HG02970 (cell line): ENCODE results near the gene IL12RB1.

Experiments used
- ATAC-seq: cut with Tn5 transposase; IDR thresholded peaks from one replicate; pipeline ENCODE4 v1.9.1; 2021; ENCODE audit warnings: mild to moderate bottlenecking, moderate library complexity, moderate number of reproducible peaks; ENCODE audit not compliant: unreplicated experiment, low FRiP score

Gene IL12RB1

DNA sequence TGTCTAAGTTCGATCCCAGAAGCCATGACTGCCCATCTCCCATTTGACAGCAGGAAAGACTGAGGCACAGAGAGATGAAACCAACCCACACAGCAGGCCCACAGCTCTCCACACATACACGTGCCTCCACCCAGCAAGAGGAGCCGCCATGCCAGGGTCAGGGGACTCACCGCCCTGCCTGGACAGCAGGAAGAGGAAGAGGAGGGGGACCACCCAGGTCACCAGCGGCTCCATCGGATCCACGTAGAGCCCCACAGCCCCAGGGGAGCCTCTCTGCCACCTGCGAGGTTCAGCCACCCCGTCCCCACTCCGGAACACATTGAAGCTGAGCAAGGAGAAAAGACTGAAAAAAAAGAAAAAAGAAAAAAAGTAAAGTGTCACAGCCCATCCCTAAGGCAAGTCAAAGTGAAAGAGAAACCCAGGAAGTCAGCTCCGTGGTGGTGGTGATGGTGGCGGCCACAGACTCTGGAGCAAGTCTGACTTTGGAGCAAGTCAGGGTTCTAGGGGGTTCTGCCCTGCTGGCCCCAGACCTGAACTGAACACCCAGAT, at the start of gene IL12RB1:
IL12RB1 (minus strand) TSS at position 345 of the 549 bp plus-strand sequence; CDS start at position 234, 111 bp downstream.
- no peak for ATAC-seq

DNA sequence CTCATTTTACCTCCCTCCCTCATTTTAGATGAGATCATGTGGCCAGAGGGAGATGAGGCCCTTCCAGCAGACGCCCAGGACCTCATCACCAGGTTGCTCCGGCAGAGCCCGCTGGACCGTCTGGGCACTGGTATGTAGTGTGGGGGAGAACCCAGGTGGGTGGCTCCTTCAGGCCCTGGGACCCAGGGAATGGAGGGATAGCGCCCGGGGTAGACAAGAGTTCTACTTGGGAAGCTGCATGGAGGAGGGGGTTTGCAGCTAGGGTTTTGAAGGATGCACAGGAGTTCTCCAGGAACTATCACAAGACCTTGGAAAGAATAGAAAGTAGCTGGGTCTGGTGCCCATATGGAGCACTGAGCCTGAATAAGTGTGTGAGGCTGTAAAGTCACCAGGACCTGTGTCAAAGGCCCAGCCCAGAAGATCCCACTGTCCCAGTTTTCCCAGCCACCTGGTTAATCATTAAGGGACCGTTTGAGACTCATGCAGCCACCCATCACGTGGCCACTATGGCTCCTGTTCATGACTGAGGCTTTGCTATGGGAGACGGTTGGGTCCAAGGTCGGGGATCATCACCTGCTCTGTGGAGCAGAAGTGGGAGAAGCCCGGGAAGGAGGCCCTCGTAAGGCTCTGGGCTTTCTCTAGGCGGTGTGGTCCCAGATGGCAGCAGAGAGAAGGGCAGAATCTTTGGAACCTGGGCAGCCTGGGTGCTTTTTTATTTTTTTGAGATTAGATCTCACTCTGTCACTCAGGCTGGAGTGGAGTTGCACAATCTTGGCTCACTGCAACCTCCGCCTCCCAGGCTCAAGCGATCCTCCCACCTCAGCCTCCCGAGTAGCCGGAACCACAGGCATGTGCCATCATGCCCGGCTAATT, 49.2 kb upstream of the IL12RB1 start:
- no peak for ATAC-seq

GRCh38 chr19:18131841-18132596, 45.3 kb upstream of the IL12RB1 start:
- no peak for ATAC-seq

GRCh38 chr19:18130523-18131242, 43.9 kb upstream of the IL12RB1 start:
- no peak for ATAC-seq

DNA sequence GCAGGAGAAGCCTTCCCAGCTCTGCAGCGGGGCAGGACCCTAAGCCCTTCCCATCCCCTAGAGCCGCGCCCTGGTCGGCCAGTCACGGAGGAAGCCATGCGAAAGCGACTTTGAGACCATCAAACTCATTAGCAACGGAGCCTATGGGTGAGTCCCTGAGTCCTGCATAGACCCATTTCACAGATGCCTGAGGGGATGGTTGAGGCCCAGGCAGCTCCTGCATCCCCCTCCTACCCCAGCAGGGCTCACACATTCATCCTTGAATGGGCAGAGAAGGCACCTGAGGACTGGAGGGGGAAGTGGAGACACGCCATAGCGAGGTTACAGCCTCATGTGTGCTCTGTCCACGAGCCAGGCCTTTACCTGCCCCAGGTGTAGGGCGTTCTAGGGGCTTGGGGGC, 42.1 kb upstream of the IL12RB1 start:
- ATAC-seq, result no peak

GRCh38 chr19:18128044-18128443, 41.3 kb upstream of the IL12RB1 start:
- ATAC-seq, result no peak

- no peak for ATAC-seq
Measured at GRCh38 chr19:18126097-18126496, 39.4 kb upstream of the IL12RB1 start.

DNA sequence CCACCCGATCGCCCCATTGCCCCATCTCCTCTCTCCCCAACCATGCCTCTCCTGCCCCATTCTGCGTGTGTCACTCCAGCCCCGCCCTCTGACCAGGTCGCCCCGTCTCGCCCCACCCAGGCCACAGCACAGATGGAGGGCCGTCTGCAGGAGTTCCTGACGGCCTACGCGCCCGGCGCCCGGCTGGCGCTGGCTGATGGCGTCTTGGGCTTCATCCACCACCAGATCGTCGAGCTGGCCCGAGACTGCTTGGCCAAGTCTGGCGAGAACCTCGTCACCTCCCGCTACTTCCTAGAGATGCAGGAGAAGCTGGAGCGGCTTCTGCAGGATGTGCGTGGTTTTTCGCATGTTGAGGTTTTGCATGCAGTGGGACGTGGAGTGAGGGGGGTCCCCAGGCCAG, 37.1 kb upstream of the IL12RB1 start:
- ATAC-seq, result no peak

DNA sequence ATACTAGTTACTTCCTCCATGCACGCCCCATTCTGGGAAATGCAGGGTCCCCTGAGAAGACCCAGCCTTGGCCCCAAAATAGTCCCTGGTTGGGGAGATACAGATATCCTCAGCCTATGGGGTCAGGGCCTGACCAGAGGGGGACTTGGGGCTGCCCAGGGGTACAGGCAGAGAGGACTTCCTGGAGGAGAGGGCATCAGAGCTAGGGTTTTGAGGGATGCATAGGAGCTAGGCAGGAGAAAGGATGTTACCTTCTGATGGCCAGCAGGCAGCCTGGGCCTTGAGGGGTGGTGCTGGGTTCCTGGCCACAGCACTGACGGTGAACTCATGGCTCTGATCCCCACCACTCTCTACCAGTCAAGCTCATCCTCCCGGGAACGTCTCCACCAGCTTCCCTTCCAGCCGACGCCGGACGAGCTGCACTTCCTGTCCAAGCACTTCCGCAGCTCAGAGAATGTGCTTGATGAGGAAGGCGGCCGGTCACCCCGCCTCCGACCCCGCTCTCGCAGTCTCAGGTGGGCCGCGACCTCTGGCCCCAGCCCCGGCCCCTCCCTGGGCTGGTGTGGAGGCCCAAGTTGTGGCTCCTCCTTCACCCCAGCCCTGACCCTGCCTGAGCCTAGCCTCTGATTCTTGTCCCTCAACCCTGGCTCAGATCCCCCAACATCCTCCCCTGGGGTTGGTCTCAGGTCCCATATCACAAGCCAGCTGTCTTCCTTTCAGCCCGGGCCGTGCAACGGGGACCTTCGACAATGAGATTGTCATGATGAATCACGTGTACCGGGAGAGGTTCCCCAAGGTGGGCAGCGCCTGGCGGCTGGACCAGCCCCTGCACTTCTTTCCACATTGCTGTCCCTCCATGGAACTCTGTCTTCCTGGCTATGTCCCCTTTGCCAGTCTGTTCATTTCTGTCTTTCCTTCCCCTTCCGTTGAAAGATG, 36.4 kb upstream of the IL12RB1 start:
- ATAC-seq, result no peak

DNA sequence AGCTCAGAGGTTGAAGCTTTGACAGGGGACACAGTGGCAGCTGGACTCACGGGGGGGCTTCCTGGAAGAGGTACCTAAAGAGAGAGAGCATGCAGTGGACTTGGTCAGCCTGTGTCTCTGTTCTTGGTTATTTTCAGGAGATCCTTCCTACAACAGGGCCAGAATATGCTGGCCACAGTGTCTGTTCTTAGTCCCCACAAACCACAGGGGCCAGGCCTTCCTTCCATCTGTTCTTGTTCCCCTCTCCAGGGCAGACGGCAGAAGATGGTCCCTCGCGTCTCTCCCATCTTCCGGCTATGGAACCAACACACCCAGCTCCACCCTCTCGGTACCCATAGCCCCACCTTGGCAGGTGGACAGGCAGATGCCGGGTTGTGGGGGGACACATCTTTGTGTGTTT, 35.7 kb upstream of the IL12RB1 start:
- no peak for ATAC-seq

GRCh38 chr19:18121166-18121565, 34.4 kb upstream of the IL12RB1 start:
- no peak for ATAC-seq

GRCh38 chr19:18120127-18120526, 33.4 kb upstream of the IL12RB1 start:
- no peak for ATAC-seq

DNA sequence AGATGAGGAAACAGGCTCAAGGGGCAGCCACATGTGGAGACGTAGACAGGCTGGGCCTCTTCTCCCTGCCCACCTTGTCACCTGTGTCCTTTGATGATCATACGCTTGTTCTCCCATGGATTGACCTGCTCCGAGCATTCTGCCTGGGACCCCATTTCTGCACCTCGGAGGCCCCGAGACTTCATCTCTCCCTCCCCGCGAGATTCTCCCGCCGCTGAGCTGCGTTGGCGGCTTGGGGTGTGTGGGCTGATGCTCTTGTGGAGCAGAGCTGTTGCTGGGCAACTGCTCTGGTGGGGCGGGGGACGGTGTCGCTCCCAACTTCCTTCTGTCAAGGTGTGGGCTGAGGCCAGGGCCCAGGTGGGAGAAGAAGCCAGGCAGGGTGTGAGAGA, 33.0 kb upstream of the IL12RB1 start:
- no peak for ATAC-seq

DNA sequence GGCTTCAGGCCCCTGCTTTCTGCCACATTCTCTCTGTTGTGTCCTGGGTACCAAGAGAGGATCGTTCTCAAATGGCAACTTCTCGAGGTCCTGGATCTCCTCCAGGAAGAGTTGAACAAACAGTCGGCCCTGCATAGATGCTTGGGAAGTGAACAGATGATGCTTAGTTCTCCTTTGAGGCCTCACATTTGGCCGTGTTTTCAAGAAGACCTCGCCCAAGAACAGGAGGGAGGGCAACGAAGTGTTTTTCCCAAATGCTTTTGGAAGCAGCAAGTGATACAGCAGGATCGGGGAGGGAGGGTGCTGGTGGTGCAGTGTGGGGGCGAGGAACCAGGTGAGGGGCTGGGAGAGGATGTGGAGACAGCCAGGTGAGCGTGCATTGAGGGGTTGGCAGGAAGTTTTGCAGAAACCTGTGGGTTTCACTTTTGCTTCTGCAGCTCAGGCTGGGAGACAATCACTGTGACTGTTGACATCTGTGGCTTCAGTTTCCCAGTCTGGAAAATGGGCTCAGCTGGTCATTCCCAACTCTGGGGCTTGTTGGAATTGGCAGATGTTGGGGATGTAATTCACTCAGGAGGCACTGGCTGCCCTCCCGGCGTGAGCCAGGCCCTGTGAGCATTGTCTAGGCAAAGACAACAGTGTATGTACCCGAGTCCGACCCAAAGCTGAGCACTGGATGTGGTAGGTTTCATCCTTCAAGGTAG, 32.4 kb upstream of the IL12RB1 start:
- no peak for ATAC-seq

- ATAC-seq, result no peak
Measured at GRCh38 chr19:18118420-18119012, 31.8 kb upstream of the IL12RB1 start.

DNA sequence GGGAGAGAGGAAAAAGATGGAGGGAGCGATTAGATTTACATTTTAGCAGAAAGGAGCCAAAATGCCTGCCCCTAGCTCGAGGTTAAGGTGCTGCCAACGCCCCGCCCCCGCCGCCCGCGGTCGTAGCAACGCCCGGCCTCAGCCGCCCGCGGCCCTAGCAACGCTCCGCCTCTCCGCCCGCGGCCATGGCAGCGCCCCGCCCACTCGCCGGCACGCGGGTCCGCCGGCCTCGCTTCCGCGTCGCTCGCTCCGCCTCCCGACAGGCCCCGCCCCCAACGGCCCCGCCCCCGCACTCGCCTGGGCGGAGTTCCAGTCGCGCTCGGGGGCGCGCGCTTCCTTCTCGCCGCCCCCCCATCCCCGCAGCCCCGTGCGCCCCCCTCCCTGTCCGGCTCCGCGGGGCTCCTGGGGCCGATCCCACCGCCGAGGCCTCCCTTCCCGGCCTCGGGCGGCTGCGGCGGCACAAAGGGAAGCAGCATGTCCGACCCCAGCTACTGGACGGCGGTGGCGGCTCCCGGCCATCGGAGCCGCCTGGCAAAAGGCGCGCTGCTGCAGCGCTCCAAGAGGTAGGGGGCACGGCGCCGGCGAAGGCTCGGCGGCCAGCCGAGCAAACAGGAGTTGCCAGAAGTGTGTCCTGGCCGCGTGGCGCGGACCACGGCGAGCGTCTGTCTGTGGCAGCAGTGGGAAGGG, 31.1 kb upstream of the IL12RB1 start:
- peak; percentile 84 for ATAC-seq

- peak; percentile 7 for ATAC-seq
Measured at GRCh38 chr19:18117364-18117691, 30.6 kb upstream of the IL12RB1 start.

GRCh38 chr19:18114483-18114882, 27.7 kb upstream of the IL12RB1 start:
- no peak for ATAC-seq
